Measurements from ENCODE around the gene EGFR.

Gene EGFR

GRCh38 chr7:55065511-55066229, 46.9 kb downstream of the EGFR start:
- DNase-seq, result peak; percentile 39

DNA sequence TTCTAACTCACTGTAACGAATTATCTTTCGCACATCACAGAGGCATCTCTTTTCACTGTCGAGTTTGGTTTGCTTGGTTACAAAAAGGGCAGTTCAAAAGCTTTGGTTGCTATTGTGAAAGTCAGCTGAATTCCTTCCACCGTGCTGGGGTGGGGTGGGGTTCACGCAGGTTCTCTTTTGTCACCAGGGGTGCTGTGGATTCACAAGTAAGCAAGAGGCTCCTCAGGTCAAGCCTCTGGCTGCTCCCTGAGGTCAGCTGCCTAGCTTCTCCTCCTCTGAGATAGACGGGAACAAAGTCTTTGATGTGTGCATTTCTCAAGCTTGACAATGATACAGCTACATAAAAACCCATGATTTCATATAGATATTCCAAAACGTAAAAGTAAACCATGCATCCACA, 47.7 kb downstream of the EGFR start:
- no peak for DNase-seq

GRCh38 chr7:55066938-55067337, 48.1 kb downstream of the EGFR start:
- DNase-seq, result no peak

DNA sequence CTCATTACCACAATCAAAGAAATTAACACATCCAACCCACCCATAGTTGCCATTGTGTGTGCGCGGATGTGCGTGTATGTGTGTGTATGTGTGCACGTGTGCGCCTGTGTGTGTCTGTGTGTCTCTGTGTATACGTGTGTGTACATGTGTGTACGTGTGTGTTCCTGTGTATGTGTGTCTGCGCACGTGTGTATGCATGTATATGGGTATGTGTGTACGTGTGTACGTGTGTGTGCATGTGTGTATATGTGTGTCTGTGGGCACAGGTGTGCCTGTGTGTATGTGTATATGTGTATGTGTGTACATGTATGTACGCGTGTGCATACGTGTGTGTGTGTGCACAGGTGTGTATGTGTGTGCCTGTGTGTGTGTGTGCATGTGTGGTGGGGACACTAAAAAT, 48.9 kb downstream of the EGFR start:
- DNase-seq, result no peak

DNA sequence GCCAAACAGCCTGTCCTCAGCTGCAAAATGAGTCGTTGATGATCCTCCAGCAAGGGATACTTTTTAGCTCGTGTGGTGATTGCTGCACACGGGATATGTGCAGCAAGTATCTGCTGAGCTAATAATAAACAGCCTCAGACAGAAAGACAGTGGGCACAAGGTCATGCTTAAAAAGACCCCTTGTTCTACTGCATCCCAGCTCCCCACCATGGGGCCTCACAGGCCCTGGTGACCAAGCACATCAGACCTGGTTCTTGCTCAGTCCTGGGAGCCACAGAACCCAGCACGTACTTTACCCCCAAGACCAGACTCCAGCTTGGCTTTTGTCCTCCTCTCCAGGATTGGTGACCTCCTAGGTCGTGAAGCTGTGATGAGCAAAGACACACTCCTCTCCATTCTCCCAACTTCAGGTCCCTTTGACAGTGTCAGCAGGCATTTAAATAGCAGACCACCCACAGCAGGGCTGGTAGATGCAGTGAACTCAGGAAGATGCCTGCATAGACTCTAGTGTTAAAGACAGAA, 50.5 kb downstream of the EGFR start:
- DNase-seq, result no peak

GRCh38 chr7:55070271-55070743, 51.5 kb downstream of the EGFR start:
- no peak for DNase-seq

GRCh38 chr7:55070854-55071253, 52.0 kb downstream of the EGFR start:
- no peak for DNase-seq

- no peak for DNase-seq
Observed at GRCh38 chr7:55071411-55072175, 52.8 kb downstream of the EGFR start.

DNA sequence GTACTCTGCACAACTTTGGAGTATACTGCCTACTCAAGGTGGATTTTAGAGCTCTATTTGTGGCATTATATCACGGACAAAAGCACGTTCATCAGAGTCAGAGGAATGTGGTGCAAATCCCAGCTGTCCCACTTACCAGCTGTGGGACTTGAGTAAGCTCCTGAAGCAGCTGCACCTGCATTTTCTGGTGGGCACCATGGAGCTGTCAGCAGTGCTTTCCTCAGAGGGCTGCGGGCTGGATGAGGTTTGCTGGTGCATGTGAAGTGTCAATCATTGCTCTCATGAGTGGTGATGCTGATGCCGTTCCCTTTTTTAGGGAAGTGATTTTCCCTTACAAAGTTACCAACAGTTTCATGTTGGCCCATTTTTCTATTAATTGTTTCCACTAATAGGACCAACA, 53.4 kb downstream of the EGFR start:
- DNase-seq, result no peak

DNA sequence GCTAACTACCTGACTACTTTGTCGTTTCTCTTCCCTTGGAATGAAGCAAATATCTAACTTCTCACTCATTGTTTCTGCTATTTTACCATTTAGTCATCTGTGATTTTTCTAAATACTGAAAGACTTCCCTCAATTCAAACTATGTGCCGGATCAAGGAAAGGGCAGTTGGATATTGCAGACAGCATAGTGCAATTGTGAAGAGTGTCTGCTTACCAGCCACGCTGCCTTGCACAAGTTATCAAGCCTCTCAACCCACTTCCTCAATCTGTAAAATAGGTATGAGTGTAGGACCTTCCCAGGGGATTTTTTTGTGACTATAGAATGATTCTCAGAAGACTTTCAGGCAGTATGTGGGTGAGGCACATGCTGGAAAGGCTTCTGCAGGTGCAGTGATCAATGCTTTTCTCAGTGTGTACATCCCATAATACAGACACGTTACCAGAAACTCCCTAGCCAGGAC, 54.3 kb downstream of the EGFR start:
- no peak for DNase-seq

- peak; percentile 12 for DNase-seq
Observed at GRCh38 chr7:55073976-55074528, 55.2 kb downstream of the EGFR start.

GRCh38 chr7:55075464-55076021, 56.7 kb downstream of the EGFR start:
- DNase-seq, result no peak

GRCh38 chr7:55077561-55078410, 59.0 kb downstream of the EGFR start:
- DNase-seq, result no peak

GRCh38 chr7:55078465-55079372, 59.9 kb downstream of the EGFR start:
- no peak for DNase-seq

DNA sequence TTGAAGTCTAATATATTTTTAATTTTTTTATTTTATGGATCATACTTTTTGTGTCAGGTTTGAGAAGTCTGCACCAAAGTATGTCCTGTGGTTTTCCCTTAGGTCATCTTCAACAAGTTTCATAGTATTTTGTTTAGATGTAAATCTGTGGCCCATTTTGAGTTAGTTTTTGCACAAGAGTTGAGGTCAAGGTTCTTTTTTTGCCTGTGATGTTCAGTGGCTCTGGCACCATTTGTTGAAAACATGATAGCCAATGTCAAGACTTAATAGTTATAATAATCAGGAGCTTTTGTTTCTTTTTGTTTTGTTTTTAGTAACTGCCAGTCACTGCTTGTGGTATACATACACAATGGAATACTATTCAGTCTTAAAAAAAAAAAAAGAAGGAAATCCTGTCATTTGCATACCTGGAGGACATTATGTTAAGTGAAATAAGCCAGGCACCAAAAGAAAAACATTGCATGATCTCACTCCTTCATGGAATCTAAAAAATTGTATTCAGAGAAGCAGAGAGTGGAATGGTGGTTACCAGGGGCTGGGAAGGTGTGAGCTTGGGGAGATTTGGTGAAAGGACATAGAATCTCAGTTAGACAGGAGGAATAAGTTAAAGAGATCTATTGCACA, 61.3 kb downstream of the EGFR start:
- no peak for DNase-seq

DNA sequence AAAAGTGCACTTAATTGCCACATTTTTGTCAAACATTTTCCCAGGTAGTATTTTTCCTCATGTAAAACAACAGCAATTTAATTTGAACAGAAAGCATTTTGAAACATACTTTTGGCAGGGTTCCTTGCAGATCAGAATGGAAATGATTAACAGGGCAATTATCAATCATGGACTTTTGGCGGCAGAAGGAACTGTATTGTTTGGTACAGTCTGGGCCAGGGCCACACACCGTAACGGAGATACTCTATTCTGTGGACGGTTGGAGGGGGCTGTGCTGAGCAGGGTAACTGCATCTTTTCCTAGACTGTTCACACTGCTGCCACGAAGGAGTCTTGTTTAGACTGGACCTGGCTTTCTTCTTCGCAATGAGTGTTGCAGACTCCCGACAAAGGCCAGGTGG, 62.3 kb downstream of the EGFR start:
- DNase-seq, result no peak

GRCh38 chr7:55081472-55082227, 62.8 kb downstream of the EGFR start:
- DNase-seq, result no peak

DNA sequence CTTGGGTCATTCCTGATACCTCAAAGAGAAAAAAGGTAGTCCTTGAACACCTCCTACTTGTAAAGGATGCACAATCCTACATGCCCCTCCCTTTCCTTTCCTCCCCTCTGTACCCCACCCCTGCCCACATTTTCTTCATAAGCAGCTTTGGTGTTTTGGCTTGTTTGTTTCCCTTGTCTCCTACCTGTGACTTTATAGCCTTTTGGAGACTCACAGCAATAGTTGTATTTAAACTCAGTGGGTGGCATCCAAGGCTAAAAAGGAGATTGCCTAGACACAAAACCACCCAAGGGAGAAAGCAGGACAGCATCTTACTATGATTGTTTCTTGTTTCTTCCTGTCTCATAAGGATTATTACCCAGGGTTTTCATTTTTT, 63.4 kb downstream of the EGFR start:
- no peak for DNase-seq

DNA sequence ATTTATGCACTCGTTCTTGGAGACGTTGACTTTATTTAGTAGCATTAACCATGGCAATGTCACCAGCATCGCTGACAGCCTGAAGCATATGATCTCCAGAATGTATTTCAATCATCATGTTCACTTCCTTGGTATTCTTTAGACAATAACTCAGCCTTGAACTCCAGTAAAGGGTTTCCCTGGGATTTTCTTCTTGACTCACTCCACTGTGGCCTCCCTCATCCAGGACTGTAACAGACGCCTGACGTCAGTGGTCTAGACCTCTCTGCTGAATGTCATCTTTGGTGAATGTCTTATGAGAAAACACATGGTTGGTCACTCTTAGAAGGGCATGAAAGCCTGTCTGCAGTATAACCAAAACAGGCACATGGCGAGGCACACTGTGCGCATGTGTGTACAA, 64.4 kb downstream of the EGFR start:
- DNase-seq, result no peak

DNA sequence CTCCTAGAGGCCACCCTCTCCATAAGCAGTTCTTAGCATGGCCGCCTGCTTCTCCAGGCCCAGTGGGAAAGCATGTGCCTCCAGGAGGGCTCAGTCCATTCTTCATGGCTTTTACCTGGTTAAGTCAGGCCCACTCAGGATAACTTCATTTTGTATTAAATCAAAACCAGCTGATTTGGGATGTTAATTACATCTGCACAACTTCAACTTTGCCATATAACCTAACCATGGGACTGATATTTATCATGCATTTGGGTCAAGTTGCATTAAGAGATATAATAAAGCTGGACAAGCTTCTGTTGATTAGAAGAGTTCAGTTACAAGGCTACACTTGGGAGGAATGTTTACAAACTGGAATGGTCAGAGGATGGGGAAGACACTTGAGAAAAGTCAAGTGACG, 65.5 kb downstream of the EGFR start:
- no peak for DNase-seq
